ENCODE results near the gene GPR152.
A peak's percentile ranks its signal among the peaks of the same experiment; 100 is the strongest.
"Not testable (repeated sequence)": the region's sequence is repeated elsewhere in the genome, so short reads cannot be mapped to it uniquely, and the experiment has no call there.

The GPR152 gene

DNA sequence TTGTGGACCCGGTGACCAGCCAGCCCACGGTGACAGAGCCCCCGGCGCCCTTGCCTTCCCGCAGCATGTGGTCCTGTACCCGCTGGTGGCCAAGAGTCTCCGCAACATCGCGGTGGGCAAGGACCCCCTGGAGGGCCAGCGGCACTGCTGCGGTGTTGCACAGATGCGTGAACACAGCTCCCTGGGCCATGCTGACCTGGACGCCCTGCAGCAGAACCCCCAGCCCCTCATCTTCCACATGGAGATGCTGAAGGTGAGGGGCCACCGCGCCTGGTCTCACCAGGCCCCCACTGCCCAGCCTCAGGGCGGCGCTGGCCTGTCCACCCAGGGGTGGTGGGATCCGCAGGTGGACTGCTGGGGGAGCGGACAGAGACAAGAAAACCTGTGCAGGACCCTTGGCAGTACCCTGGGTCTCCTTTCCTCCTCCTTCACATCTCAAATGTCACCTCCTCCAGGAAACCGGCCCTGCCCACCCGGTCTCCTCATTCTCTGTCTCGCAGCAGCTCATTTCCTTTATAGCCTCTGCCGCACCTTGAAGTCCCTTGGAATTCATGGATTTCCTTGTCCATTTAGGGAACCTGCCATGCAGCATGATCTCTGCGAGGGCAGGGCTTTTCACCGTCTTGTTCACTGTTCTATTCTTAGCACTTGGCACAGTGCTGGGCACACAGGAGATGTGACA, 36.8 kb upstream of the GPR152 start:
- no peak for DNase-seq

DNA sequence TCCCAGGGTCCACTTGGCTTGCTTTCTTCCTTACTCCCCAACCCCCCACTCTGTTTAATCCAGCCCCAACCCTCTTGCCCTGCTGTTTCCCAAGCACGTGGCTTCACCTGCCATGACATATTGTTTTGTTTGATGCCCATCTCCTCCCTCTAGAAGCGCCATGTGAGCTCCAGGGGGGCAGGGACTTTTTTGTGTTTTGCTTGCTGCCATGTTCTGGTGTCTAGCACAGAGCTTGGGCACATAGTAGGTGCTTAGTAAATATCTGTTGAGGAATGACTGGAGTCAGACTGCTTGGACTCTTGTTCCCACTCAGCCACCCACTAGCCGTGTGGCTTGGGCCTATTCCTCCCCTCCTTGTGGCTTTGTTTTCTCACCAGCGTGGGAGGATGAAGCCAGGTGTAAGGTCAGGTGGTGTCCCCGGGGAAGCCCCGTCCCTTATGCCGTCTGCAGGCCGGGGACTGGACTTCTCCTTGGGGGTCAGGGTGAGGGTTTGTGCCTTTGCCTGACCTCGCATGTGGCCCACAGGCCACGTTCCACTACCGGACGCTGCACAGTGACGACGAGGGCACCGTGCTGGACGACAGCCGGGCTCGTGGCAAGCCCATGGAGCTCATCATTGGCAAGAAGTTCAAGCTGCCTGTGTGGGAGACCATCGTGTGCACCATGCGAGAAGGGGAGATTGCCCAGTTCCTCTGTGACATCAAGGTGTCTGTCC, 34.1 kb upstream of the GPR152 start:
- peak; percentile 82 for DNase-seq

- DNase-seq = peak; percentile 79
Observed at GRCh38 chr11:67485873-67486361, 33.4 kb upstream of the GPR152 start.

- peak; percentile 88 for DNase-seq
Observed at GRCh38 chr11:67484847-67485311, 32.4 kb upstream of the GPR152 start.

DNA sequence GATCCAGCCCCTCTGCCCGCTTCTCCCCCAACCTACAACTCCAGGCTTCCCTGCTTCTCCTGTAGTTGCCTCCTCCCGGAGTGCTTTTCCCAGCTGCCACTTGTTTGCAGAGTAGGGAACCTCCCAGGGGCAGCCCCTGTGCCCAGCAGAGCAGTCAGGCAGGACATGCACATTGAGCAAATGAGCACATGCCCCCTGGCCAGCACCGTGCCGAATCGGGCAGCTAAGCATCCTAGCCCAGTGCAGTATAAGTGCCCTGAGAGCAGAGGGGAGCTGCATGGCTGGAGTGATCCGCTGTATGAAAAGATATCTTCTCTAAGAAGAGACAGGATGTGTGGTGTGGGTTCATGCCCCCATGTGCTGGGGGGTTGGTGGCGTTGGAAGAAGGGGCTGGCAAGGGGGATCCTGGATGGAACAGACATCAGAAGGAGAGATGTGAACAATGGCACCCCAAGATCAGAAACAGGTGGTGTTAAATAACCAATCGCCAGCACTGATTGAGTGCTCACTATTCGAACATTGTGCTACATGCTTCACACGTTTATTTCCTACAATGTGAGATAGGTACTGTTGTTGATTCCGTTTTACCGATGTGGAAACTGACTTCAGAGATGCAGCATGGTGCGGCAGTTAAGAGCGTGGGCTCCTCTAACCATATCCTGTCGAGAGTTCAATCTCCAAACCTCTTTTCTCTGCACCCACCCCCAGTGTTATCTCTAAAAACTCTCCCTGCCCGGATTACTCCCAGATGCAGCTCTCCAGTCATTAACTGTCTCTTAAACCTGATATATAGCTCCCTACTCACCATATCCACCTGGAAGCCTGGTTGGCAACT, 31.5 kb upstream of the GPR152 start:
- DNase-seq = peak; percentile 79

DNA sequence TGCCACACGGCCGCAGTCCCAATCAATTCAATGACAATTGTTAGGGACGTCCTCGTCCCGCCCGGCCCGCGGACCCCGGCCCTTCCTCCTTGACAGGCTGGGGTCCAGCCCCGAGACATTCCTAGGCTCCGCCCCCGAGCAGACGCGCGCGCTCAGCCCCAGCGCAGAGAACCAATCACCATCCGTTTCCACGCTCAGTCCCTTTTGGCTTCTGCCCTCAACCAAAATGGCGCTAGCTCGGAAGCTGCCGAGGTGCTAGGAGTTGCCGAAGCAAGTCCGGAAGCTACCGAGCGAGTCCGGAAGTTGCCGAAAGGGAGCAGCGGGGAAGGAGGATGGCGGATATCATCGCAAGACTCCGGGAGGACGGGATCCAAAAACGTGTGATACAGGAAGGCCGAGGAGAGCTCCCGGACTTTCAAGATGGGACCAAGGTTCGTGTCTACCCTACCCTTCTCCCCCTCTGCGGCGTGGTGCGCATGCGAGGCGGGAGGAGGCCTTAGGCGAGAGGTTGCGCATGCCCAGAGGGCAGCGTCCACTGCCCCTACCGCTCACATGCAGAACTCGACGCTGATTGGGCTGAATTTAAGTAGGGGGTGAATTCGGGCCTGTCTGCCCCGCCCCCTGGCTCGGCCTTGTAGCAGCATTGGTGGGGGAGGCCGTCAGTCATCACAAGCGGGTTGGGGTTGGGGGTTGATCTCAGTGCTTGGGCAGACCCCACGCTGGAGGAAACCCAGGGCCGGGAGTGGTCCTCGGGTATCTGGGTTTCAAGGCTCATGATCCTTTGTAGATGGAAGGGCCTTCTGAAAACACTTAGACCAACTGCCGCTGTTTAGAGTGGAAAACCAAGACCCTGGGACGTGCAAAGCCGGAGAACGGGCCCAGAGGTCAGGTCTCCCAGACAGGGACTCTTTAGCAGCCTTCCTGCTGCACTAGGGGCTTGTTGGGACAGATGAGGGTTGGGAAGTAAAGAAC, 30.6 kb upstream of the GPR152 start, which contains the start of gene AIP:
TSS of gene AIP (plus strand) at position 200 of the 972 bp plus-strand sequence. CDS start at position 333, 133 bp downstream.
- DNase-seq = peak; percentile 98

DNA sequence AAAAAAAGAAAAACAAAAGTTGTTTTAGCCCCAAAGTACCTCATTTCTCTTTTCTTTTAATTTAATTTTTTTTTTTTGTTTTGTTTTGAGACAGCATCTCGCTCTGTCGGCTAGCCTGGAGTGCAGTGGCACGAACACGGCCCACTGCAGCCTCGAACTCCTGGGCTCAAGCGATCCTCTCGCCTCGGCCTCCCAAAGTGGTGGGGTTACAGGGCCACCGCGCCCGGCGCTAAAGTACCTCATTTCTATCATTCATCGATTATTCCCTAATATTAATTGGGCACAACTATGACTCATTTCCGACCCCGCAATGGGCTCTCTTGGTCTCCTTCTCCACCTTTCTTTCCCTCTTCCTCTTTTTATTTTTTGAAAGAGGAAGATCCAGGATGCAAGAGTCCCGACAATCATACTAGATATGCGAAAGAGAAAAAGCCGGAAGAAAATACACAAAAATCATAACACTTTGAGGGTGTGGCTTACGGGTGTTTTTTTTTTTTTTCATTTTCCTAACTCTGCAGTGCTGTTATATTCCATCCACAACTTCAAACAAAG, 29.8 kb upstream of the GPR152 start:
- no peak for DNase-seq

DNA sequence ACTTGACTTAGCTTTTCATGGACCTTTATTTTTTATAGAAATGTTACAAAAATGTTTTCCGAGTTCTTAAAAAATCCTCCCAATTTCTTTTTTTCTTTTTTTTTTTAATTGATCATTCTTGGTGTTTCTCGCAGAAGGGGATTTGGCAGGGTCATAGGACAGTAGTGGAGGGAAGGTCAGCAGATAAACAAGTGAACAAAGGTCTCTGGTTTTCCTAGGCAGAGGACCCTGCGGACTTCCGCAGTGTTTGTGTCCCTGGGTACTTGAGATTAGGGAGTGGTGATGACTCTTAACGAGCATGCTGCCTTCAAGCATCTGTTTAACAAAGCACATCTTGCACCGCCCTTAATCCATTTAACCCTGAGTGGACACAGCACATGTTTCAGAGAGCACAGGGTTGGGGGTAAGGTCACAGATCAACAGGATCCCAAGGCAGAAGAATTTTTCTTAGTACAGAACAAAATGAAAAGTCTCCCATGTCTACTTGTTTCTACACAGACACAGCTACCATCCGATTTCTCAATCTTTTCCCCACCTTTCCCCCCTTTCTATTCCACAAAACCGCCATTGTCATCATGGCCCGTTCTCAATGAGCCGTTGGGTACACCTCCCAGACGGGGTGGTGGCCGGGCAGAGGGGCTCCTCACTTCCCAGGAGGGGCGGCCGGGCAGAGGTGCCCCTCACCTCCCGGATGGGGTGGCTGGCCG, 25.0 kb upstream of the GPR152 start:
- not testable (repeated sequence) for DNase-seq

DNA sequence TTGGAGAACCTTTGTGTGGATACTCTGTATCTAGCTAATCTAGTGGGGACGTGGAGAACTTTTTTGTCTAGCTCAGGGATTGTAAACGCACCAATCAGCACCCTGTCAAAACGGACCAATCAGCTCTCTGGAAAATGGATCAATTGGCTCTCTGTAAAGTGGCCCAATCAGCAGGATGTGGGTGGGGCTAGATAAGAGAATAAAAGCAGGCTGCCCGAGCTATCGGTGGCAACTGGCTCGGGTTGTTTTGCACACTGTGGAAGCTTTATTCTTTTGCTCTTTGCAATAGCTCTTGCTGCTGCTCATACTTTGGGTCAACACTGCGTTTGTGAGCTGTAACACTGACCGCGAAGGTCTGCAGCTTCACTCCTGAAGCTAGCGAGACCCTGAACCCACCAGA, 24.2 kb upstream of the GPR152 start:
- DNase-seq = not testable (repeated sequence)

- DNase-seq = no peak
Observed at GRCh38 chr11:67472882-67473281, 20.4 kb upstream of the GPR152 start.

DNA sequence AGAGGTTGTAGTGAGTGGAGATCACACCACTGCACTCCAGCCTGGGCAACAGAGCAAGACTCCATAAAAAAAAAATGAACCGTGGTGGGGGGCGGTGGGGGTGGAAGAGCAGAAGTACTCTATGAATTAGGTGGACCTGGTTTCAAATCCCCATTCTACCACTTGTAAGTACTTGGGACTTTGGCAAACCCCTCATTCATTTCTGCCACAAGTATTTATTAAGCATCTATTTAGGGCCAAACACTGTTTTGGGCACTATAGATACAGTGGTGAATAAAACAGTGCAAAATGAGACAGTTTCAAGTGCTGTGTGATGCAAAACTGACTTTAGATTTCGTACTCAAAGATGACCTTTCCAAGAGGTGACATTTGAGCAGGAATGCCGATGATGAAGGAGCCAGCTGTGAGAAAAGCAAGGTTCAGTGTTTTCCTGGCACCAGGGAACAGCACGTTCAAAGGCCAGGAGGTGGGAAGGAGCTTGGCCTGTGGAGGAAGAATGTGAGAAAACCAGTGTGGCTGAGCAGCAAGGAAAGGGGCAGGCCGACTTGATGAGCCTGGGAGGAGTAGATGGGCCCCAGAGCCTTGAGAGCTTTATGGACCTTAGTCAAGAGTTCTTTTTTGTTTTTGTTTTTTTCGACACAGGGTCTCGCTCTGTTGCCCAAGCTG, 17.9 kb upstream of the GPR152 start:
- DNase-seq = no peak

- DNase-seq = no peak
Observed at GRCh38 chr11:67469508-67469811, 16.9 kb upstream of the GPR152 start.

GRCh38 chr11:67468759-67469507, 16.4 kb upstream of the GPR152 start, which contains the start of gene TMEM134:
TSS of gene TMEM134 (minus strand) at chr11:67469251. CDS start at chr11:67469192, 59 bp downstream.
- peak; percentile 97 for DNase-seq

DNA sequence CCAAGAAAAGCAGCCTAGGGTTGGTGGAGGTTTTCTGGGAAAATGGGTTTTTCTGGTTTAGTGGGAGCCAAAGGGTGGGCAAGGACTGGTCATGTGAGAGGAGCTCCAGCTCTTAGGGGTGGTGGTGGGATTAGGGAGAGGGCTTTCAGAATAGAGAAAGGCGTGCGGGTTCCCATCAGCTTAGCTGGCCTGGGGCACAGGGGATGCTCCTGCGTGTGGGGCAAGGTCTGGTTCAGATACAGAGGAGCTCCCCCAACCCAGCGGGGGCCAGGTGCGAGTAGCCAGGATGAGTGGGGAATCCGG, 15.9 kb upstream of the GPR152 start:
- DNase-seq = no peak

GRCh38 chr11:67468056-67468455, 15.5 kb upstream of the GPR152 start:
- DNase-seq = peak; percentile 75

DNA sequence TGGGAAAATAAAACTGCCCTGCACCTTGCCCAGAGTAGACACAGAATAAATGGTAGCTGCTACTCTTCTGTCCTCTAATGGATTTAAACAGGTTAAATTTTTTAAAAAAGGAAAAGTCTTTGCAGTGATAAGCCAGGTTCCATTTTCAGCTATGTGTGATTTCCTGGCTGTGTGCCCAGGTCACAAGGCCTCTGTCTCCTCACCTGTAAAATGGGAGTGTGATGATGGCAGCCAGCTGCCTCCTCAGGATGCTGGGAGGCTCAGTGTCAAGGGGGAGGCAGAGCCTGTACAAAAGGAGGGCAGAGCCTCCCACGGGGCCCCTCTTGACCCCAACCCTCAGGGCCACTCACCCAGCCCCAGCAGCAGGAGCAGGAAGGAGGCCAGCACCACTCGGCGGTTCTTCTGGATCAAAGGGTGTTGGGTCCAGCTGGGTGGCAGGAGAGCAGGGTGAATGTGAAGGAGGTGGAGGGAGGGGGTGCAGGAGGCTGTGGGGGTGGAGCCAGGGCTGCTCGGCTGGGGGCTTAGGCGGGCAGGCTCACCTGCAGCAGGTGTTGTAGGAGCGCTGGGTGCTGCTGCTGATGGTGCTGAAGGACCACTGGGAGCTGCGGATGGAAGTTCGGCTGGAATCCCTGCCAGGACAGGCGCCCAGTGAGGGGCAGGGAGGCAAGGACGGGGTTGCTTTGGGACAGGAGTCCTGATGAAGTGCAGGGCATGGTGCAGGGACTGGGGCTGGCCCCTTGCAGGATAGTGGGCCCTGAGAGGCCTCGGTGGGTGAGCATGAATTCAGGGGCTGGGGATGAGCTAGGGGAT, 14.6 kb upstream of the GPR152 start:
- no peak for DNase-seq

GRCh38 chr11:67466367-67466766, 13.8 kb upstream of the GPR152 start:
- no peak for DNase-seq

DNA sequence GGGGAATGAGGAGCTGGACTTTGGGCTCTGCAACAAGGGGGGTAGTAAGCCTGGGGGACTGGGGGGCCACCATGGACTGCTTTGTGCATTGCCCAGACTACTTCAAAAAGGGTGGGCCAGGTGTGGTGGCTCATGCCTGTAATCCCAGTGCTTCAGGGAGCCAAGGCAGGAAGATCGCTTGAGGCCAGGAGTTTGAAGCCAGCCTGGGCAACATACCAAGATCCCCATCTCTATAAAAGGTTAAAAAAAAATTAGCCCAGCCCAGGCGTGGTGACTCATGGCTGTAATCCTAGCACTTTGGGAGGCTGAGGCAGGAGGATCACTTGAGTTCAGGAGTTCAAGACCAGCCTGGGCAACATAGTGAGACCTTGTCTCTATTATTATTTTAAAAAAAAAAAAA, 13.0 kb upstream of the GPR152 start:
- not testable (repeated sequence) for DNase-seq

GRCh38 chr11:67465189-67465510, 12.6 kb upstream of the GPR152 start:
- no peak for DNase-seq

Data from activated effector memory CD4-positive, alpha-beta T cell treated with anti-CD3 and anti-CD28 coated beads, Interleukin-2, amount 50 U/mL, for 16 hours (primary cell).